ENCODE data around the gene GOT1.

DNA sequence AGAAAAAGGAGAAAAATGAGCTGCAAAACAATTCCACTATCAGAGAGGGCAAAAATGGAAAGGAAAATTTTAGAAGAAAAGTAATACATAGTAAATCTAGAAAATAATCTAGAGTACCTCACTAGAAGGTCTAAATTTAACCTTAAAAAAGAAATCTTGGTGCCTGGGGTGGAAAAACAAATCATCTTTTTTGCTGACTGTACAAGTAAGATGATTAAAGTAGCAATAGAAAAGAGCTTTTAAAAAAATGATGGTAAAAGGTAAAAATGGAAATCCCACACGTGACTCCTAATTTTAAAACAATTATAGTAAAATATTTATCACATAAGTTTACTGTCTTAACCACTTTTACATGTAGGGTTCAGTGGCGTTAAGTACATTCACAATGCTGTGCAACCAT is 28.8 kb upstream of the GOT1 start:
- no peak for TF ChIP-seq EZH2 (IDR thresholded peaks at IDR 0.05; ENCODE audit: borderline replicate concordance, low read depth, low read length, poor library complexity, severe bottlenecking)
- TF ChIP-seq, protein P1, sequence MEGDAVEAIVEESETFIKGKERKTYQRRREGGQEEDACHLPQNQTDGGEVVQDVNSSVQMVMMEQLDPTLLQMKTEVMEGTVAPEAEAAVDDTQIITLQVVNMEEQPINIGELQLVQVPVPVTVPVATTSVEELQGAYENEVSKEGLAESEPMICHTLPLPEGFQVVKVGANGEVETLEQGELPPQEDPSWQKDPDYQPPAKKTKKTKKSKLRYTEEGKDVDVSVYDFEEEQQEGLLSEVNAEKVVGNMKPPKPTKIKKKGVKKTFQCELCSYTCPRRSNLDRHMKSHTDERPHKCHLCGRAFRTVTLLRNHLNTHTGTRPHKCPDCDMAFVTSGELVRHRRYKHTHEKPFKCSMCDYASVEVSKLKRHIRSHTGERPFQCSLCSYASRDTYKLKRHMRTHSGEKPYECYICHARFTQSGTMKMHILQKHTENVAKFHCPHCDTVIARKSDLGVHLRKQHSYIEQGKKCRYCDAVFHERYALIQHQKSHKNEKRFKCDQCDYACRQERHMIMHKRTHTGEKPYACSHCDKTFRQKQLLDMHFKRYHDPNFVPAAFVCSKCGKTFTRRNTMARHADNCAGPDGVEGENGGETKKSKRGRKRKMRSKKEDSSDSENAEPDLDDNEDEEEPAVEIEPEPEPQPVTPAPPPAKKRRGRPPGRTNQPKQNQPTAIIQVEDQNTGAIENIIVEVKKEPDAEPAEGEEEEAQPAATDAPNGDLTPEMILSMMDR (conservative IDR thresholded peaks at IDR 0.05; ENCODE audit: low read depth, low read length), result no peak

Measured in A673 (cell line).